Effector memory CD4-positive, alpha-beta T cell (primary cell): Measurements from ENCODE around the gene TRA2B.
"Not testable (repeated sequence)": the region's sequence is repeated elsewhere in the genome, so short reads cannot be mapped to it uniquely, and the experiment has no call there.

ENCODE experiments used
- DNase-seq, 3 donors: peaks; one replicate each; pipeline ENCODE4 v3.0.0-alpha.2; 2020
- H3K27ac ChIP-seq: 2 replicates; pipeline ENCODE4 v1.7.0; 2013; ENCODE audit warnings: mild to moderate bottlenecking, low read length, moderate library complexity; ENCODE audit not compliant: insufficient read depth, poor library complexity, severe bottlenecking
- H3K27me3 ChIP-seq: replicated peaks from 2 replicates; pipeline ENCODE4 v1.7.0; 2013; ENCODE audit warnings: mild to moderate bottlenecking, low read length; ENCODE audit not compliant: insufficient read depth, control insufficient read depth, poor library complexity, severe bottlenecking
- H3K36me3 ChIP-seq: 2 replicates; pipeline ENCODE4 v1.7.0; 2013; ENCODE audit warnings: mild to moderate bottlenecking, low read length, moderate library complexity; ENCODE audit not compliant: control insufficient read depth, insufficient read depth
- H3K4me1 ChIP-seq: 2 replicates; pipeline ENCODE4 v1.7.0; 2013; ENCODE audit warnings: low read length, mild to moderate bottlenecking; ENCODE audit not compliant: control insufficient read depth, insufficient read depth, poor library complexity, severe bottlenecking
- H3K4me3 ChIP-seq: 2 replicates; pipeline ENCODE4 v1.7.0; 2013; ENCODE audit warnings: low read length, low read depth, mild to moderate bottlenecking; ENCODE audit not compliant: insufficient read depth, poor library complexity, severe bottlenecking
- H3K9me3 ChIP-seq: 2 replicates; pipeline ENCODE4 v1.7.0; 2013; ENCODE audit warnings: mild to moderate bottlenecking, low read length, moderate library complexity; ENCODE audit not compliant: control insufficient read depth

TRA2B gene

DNA sequence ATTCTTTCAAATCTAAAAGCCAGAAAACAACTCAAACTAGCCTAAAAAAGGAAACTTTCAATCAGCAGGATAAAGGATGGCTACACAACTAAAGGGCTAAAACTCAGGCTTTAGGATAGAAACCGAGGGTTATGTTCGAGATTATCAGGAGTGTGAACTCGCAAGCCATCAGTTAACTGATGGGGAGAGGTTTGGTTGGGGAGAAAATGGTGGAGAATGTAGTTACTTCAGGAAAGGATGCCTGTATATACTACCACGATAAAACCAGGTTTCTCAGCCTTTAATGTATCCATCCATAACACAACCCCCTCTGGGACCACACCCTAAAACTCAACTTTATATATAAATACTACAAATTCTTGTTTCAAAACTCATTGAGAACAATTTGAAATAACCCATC is 22.2 kb downstream of the TRA2B start:
- Histone ChIP-seq H3K4me1 (no peaks in the 10 kb centered on the region), H3K27me3 (no peaks in the 10 kb centered on the region), H3K4me3 (no peak overlapping the region), H3K9me3 (no peaks in the 10 kb centered on the region), H3K36me3 (peaks cover 59% of the 10 kb centered on the region), H3K27ac (no peak overlapping the region)
- no peak for DNase-seq

- Histone ChIP-seq H3K36me3 (peaks cover 53% of the 10 kb centered on the region), H3K27me3 (no peaks in the 10 kb centered on the region), H3K27ac (no peak overlapping the region), H3K4me3 (no peak overlapping the region), H3K4me1 (no peaks in the 10 kb centered on the region), H3K9me3 (no peaks in the 10 kb centered on the region)
- DNase-seq, result no peak
Measured at GRCh38 chr3:185914911-185915629, 22.7 kb downstream of the TRA2B start.

DNA sequence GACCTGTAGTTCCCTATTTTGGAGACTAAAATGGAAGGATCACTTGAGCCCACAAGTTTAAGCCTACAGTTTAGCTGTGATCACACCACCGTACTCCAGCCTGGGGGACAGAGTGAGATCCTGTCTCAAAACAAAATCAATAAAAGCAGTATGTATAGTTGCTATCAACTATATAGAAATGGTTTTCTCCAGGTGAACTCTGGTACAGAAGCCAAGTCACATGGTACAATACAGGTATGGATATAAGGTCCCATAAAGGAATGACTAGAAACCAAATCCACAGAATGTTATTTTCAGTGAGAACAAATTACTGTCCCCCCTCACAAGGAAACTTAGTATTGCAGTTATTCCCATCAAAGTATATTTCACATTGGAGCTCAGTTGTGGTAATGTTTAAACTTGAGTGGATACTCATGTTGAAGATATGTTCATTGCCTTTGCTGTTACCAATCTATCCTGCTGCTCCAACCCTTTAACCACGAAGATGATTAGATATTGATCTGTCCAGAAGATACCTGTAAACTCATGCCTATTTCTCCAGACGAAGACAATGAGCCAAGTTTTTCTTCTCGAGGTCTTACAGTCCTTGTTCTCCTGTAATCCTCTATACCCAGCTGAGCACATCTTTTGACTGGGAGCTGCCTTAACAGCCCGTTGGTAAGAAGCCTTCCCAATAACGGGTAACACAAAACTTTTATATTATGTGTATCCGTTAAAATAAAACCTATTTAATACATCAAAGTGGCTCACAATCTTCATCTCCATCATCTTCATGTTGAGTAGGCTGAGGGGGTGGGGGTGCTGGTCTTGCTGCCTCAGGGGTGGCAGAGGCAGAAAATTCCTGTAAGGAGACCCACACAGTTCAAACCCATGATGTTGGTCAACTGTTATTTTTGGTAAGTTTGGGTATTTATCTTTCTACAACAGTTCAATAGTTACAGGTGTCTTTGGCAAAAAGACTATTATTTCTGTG is 24.6 kb downstream of the TRA2B start:
- H3K9me3 ChIP-seq, result no peaks in the 10 kb centered on the region
- H3K36me3 ChIP-seq, result peaks cover 35% of the 10 kb centered on the region
- H3K27me3 ChIP-seq, result no peaks in the 10 kb centered on the region
- no peak for DNase-seq
- no peak overlapping the region for H3K27ac ChIP-seq
- no peaks in the 10 kb centered on the region for H3K4me1 ChIP-seq
- no peak overlapping the region for H3K4me3 ChIP-seq

- Histone ChIP-seq H3K4me1 (no peaks in the 10 kb centered on the region), H3K27me3 (no peaks in the 10 kb centered on the region), H3K9me3 (no peaks in the 10 kb centered on the region), H3K36me3 (peaks cover 28% of the 10 kb centered on the region), H3K4me3 (no peak overlapping the region), H3K27ac (no peak overlapping the region)
- no peak for DNase-seq
Measured at GRCh38 chr3:185912512-185912911, 25.3 kb downstream of the TRA2B start.

DNA sequence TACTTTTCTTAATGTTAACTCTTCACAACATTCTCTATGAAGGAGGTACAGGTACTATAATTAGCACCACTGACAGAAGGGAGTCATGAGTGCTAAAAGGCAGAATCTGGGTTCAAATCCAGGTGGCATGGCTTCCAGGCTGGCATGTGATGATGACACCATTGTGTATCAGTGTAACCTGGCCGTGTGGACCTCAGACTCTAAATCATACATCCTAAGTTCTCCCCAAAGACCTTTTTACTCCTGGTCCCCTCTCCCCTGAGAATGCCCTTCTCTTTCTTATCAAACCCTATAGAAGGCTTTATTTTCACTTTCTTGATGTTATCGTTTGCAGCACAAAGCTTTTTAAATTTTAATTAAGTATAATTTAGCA is 26.8 kb downstream of the TRA2B start:
- peaks cover 13% of the 10 kb centered on the region for H3K36me3 ChIP-seq
- DNase-seq, H3K27ac ChIP-seq, H3K9me3 ChIP-seq, H3K4me3 ChIP-seq, H3K27me3 ChIP-seq, H3K4me1 ChIP-seq: not testable (repeated sequence)

GRCh38 chr3:185910322-185911075 is 27.3 kb downstream of the TRA2B start:
- not testable (repeated sequence) for H3K27me3 ChIP-seq, DNase-seq, H3K4me3 ChIP-seq, H3K36me3 ChIP-seq, H3K4me1 ChIP-seq, H3K9me3 ChIP-seq, H3K27ac ChIP-seq

DNA sequence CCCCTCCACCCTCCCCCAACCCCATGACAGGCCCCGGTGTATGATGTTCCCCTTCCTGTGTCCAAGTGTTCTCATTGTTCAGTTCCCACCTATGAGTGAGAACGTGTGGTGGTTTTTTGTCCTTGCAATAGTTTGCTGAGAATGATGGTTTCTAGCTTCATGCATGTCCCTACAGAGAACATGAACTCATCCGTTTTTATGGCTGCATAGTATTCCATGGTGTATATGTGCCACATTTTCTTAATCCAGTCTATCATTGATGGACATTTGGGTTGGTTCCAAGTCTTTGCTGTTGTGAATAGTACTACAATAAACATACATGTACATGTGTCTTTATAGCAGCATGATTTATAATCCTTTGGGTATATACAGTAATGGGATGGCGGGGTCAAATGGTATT is 27.9 kb downstream of the TRA2B start:
- H3K4me3 ChIP-seq, H3K27ac ChIP-seq, H3K9me3 ChIP-seq, H3K27me3 ChIP-seq, H3K36me3 ChIP-seq, DNase-seq, H3K4me1 ChIP-seq: not testable (repeated sequence)

DNA sequence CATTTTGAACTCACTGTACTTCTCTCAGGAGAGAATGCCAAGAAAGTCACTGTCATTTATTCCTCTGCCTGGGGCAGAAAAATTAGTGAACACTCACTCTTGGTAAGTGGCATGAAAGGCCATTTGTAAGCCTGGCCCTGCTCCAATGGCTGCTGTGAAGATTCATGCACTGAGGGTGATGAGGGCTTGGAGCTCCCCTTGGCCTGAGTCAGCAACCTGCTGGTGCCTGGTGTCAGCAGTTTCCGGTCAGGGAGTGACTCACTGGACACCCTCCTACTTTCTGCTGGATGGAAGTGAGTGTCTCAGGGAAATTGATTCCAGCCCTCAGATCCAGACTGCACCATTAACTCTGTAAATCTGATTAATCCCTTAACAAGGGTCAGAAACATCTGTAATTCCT is 37.6 kb downstream of the TRA2B start:
- Histone ChIP-seq H3K4me3 (no peak overlapping the region), H3K36me3 (no peaks in the 10 kb centered on the region), H3K4me1 (no peaks in the 10 kb centered on the region), H3K27ac (no peak overlapping the region), H3K9me3 (no peaks in the 10 kb centered on the region), H3K27me3 (no peaks in the 10 kb centered on the region)
- no peak for DNase-seq

DNA sequence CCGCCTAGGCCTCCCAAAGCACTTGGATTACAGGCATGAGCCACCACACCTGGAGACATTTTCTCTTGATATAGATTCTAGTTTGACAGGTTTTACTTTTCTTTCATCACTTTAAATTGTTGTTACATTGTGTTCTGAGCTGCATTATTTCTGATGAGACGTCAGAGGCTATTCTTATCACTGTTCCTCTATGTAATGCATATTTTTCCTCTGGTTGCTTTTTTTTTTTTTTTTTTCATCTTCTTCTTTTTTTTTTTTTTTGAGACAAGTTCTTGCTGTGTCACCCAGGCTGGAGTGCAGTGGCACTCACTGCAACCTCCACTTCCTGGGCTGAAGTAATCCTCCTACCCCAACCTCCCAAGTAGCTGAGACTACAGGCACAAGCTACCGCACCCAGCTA is 41.2 kb downstream of the TRA2B start:
- no peaks in the 10 kb centered on the region for H3K4me1 ChIP-seq
- no peak overlapping the region for H3K4me3 ChIP-seq
- no peaks in the 10 kb centered on the region for H3K27me3 ChIP-seq
- no peak for DNase-seq
- no peak overlapping the region for H3K27ac ChIP-seq
- H3K36me3 ChIP-seq, result no peaks in the 10 kb centered on the region
- no peaks in the 10 kb centered on the region for H3K9me3 ChIP-seq
